ENCODE results near the gene WNT8A.

Gene WNT8A

GRCh38 chr5:138091685-138092084, 7.9 kb downstream of the WNT8A start:
- no peak for DNase-seq (ENCODE audit: low read depth in 1 of 2, low spot score in 1 of 2)

GRCh38 chr5:138092301-138092700, 8.5 kb downstream of the WNT8A start:
- no peak for DNase-seq (ENCODE audit: low read depth in 1 of 2, low spot score in 1 of 2)

GRCh38 chr5:138093036-138093435, 9.2 kb downstream of the WNT8A start:
- no peak for DNase-seq (ENCODE audit: low read depth in 1 of 2, low spot score in 1 of 2)

GRCh38 chr5:138095100-138095907, 11.5 kb downstream of the WNT8A start:
- no peak for DNase-seq (ENCODE audit: low read depth in 1 of 2, low spot score in 1 of 2)

GRCh38 chr5:138096363-138096762, 12.5 kb downstream of the WNT8A start:
- DNase-seq (ENCODE audit: low read depth in 1 of 2, low spot score in 1 of 2) = no peak

DNA sequence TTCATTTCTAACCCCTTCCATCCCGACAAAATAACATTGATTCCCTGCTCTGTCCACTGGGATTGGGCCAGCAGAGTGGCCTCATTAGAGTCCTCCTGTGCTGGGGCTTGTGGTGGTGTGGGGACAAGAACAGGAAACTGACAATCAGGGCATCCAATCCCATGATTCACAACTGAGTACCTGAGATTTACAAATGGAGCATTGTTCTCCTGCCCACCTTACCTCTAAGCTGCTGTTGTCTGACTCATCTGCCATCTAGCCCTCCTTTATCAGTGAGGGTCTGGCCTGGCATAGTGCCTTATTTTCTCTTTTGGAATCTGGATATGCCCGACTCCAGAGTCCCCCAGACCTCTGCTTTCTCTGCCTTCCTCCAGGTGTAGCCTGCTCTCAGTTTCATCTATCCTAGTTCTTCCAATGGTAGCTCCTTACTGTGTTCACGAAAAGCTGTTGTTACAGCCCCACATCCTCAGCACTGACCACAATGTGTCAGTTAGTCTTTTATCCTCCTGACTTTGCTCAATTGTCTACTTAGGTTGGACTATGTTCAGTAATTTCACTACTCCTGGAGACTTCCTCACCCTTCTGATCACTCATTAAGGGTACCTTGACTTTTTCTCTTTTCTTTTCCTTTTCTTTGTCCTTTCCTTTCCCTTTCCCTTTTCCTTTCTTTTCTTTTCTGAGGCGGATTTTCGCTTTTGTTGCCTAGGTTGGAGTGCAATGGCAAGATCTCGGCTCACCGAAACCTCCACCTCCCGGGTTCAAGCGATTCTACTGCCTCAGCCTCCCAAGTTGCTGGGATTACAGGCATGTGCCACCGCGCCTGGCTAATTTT, 13.4 kb downstream of the WNT8A start:
- DNase-seq (ENCODE audit: low read depth in 1 of 2, low spot score in 1 of 2) = no peak

DNA sequence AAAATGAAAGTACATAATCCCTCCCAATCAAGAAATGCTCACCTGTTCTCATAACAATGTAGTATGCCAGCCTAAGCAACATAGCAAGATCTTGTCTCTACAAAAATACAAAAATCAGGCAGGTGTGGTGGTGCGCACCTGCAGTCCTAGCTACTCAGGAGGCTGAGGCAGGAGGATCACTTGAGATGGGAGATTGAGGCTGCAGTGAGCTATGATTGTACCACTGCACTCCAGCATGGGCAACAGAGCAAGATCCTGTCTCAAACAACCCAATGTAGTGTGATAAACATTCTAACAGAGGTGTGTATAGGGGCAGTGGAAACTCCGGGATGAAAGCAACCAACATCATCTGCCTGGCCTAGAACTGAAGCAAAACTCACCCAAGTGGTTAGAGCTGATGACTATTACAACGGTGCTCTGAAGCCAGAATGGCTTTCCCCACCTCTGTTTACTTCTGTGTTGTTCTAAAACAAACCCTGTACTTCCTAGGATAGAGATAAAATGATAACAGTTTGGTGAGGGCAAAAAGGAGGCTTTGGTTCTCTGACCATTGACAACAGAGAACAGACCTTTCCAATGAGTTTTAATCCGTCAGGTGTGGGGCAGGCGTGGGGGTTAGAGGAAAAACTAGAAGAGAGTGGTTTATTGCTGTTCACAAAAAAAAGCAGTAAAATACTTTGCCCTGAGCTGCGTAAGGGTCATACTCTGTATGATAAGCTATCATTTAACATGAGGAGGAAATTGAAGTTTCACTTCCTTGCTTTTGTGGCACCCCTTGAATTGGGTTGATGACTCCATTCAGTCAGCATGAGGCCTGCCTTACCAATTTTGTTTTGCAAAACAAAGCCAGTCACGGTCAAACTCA, 18.9 kb downstream of the WNT8A start:
- no peak for DNase-seq (ENCODE audit: low read depth in 1 of 2, low spot score in 1 of 2)

- DNase-seq (ENCODE audit: low read depth in 1 of 2, low spot score in 1 of 2) = no peak
Observed at GRCh38 chr5:138103319-138103637, 19.4 kb downstream of the WNT8A start.

- DNase-seq (ENCODE audit: low read depth in 1 of 2, low spot score in 1 of 2) = no peak
Observed at GRCh38 chr5:138105709-138106108, 21.9 kb downstream of the WNT8A start.

DNA sequence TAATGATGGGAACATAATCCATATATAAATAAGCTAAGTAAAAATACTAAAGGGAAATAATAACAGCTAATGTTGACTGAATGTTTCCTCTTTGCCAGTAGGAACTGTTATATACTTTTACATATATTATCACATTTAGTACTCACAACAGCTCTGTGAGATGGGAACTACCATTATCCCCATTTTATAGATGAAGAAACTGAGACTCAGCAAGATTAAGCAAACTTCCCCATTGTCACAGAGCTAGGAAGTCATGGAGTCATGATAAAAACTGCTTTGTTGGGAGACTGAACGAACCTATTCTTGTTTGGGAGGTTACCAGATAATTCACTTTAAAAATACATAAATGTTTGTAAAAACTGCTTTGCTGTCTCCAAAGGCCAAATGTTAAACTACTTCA, 23.4 kb downstream of the WNT8A start:
- DNase-seq (ENCODE audit: low read depth in 1 of 2, low spot score in 1 of 2) = no peak

- DNase-seq (ENCODE audit: low read depth in 1 of 2, low spot score in 1 of 2) = no peak
Observed at GRCh38 chr5:138109463-138110265, 25.8 kb downstream of the WNT8A start.

DNA sequence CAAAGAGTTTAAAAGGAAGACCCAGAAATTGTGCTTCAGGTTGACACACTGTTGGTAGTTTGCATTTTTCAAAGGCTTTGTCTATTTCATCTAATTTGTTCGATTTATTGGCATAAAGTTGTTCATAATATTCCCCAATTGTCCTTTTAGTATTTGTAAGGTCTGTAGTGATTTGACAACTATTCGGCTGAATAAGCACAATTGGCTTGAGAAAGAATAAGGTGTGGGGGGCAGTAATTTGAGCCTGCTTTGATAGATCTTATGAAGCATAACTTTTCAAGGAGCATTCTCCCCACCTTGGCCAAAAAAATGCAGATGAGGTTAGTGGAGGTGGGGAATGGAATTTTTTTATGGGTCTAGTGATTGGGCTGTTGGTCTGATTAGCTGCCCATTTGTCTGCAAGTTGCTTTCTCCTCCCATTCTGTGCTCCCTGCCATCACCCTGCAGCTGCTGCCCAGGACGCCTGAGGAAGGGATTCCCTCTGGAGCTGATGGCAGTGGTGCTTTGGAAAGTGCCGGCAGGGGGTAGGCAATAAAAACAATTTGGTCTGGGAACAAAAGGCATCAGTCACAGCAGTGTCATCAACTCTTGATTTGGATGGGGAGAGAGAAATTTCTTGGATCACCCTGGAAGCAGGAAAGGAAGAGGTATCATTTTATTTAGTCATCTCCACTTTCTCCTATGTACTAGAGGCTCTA, 26.6 kb downstream of the WNT8A start:
- no peak for DNase-seq (ENCODE audit: low read depth in 1 of 2, low spot score in 1 of 2)

- DNase-seq (ENCODE audit: low read depth in 1 of 2, low spot score in 1 of 2) = no peak
Observed at GRCh38 chr5:138111181-138111580, 27.3 kb downstream of the WNT8A start.

DNA sequence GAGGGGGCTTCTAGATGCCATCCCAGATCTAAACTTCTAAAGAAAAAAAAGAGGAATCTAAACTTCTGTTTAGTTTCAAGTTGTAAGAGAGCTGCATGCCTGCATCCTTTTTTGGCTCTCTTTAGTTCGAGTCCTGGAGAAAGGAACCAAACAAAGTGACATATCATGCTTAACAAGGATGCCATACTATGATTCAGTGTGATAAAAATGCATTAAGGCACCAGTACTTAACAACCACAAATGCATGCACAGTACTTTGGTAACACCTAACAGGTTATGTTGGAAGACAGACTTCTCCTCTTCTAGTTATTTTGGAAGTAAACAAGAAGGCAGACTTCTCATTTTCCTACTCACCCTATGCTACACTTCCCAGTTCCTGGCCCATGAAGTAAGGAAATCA, 28.1 kb downstream of the WNT8A start:
- no peak for DNase-seq (ENCODE audit: low read depth in 1 of 2, low spot score in 1 of 2)

GRCh38 chr5:138115254-138115653, 31.4 kb downstream of the WNT8A start:
- no peak for DNase-seq (ENCODE audit: low read depth in 1 of 2, low spot score in 1 of 2)

- DNase-seq (ENCODE audit: low read depth in 1 of 2, low spot score in 1 of 2) = no peak
Observed at GRCh38 chr5:138128334-138128733, 44.5 kb downstream of the WNT8A start.

DNA sequence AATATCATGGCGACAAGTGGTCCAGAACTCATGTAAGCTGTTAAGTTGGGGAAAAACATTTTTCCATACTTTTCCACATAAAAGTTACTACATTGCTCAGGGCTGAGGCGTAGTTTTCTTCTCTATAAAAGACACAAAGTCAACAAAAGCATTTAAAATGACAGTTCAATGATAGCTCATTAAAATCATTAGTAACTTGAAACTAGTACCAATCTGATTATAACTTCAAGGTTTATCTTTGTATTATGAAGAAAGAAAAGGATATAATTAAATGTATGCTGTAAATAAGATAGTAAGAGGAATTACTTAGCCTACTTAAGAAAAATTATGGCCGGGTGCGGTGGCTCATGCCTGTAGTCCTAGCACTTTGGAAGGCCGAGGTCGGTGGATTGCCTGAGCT, 45.5 kb downstream of the WNT8A start:
- no peak for DNase-seq (ENCODE audit: low read depth in 1 of 2, low spot score in 1 of 2)

- DNase-seq (ENCODE audit: low read depth in 1 of 2, low spot score in 1 of 2) = no peak
Observed at GRCh38 chr5:138132543-138132942, 48.7 kb downstream of the WNT8A start.

GRCh38 chr5:138138949-138139780, 55.3 kb downstream of the WNT8A start, which contains the start of gene NME5:
Gene NME5, minus strand, starts transcription at chr5:138139428. Its CDS starts 648 bp downstream, at chr5:138138780.
- no peak for DNase-seq (ENCODE audit: low read depth in 1 of 2, low spot score in 1 of 2)

All from activated CD4-positive, alpha-beta T cell treated with anti-CD3 and anti-CD28 coated beads, Interleukin-2, amount 50 U/mL, for 24 hours (primary cell).